K562 (cell line): Measurements from ENCODE around the gene ATXN1. TPM values are rescaled to one million over a fixed set of nuclear protein-coding genes. Genes with fewer than 3 reads are reported as not detected.

Experiments used
- ARHGAP35 ChIP-seq: fragments of 450-650 bp; IDR thresholded peaks from 2 replicates; pipeline ENCODE4 v1.6.1; 2018; ENCODE audit not compliant: partially characterized antibody
- ARID1B ChIP-seq: fragments of 450-650 bp; IDR thresholded peaks from 2 replicates; pipeline ENCODE4 v1.6.1; 2016; ENCODE audit warnings: antibody characterized with exemption, mild to moderate bottlenecking, inconsistent platforms
- BRCA1 ChIP-seq, 2 experiments: fragments of 450-650 bp in 1 of 2; sonication (generic) in 1 of 2; formaldehyde crosslinking in 1 of 2; IDR thresholded peaks; 2 replicates each; pipeline versions ENCODE4 v1.5.0 to v1.6.1; 2017 to 2020; ENCODE audit warnings: mild to moderate bottlenecking in 1 of 2, missing genetic modification reagents in 1 of 2
- CBFA2T3 ChIP-seq: fragments of 450-650 bp; IDR thresholded peaks from 2 replicates; pipeline ENCODE4 v1.6.1; 2017
- CCNT2 ChIP-seq: IDR thresholded peaks from 2 replicates; pipeline ENCODE4 v1.6.1; 2011; ENCODE audit warnings: borderline replicate concordance, low read depth, mild to moderate bottlenecking, moderate library complexity, mixed read lengths, low read length; ENCODE audit not compliant: insufficient read length; ENCODE audit errors: extremely low read depth
- IFI16 ChIP-seq: fragments of 250-450 bp; sonication (Bioruptor Pico); IDR thresholded peaks from 2 replicates; pipeline ENCODE4 v2.1.2; 2022; ENCODE audit warnings: mild to moderate bottlenecking, inconsistent platforms
- LCOR ChIP-seq: sonication (generic); formaldehyde crosslinking; IDR thresholded peaks from 2 replicates; pipeline ENCODE4 v1.8.0; 2022; ENCODE audit warnings: mild to moderate bottlenecking, missing genetic modification reagents
- MED1 ChIP-seq: sonication (generic); formaldehyde crosslinking; IDR thresholded peaks from 2 replicates; pipeline ENCODE4 v1.8.1; 2023; ENCODE audit warnings: missing genetic modification reagents, borderline replicate concordance
- MEF2D ChIP-seq: conservative IDR thresholded peaks from 2 replicates; pipeline ENCODE4 v1.6.1; 2016; ENCODE audit warnings: low read depth, missing genetic modification characterization, missing compliant biosample characterization
- POLR3G ChIP-seq: IDR thresholded peaks from 2 replicates; pipeline ENCODE4 v1.6.1; 2011; ENCODE audit not compliant: insufficient read length, insufficient replicate concordance; ENCODE audit errors: extremely low read depth
- ZBTB17 ChIP-seq: fragments of 450-650 bp; formaldehyde crosslinking; IDR thresholded peaks from 2 replicates; pipeline ENCODE4 v1.4.0; 2020; ENCODE audit warnings: mild to moderate bottlenecking
- ZNF316 ChIP-seq: fragments of 450-650 bp; IDR thresholded peaks from 2 replicates; pipeline ENCODE4 v1.6.1; 2016
- ZNF324 ChIP-seq: fragments of 250-450 bp; sonication (Bioruptor Pico); IDR thresholded peaks from 2 replicates; pipeline ENCODE4 v1.4.0; 2020; ENCODE audit warnings: mild to moderate bottlenecking
- ZNF76 ChIP-seq: fragments of 250-450 bp; sonication (Bioruptor Pico); IDR thresholded peaks from 2 replicates; pipeline ENCODE4 v1.4.0; 2020; ENCODE audit warnings: mild to moderate bottlenecking, moderate library complexity, borderline replicate concordance
- polyA plus RNA-seq, 8 experiments: library from polyadenylated mRNA; depleted of rRNA in 4 of 8; stranded (reverse) in 5 of 8; unstranded in 3 of 8; fragments of >200 nt; fragmentation: Nextera tagmentation in 2 of 8; fragmentation: Illumina TruSeq in 1 of 8; extraction: Ambion mirVana in 2 of 8; extraction: Trizol in 1 of 8; gene quantifications; 2 replicates each; pipeline versions ENCODE4 v1.2.1 to v1.2.3, GENCODE V29; 2011 to 2014; ENCODE audit warnings: inconsistent platforms in 1 of 8, missing spikeins in 1 of 8
- total RNA-seq, 7 experiments: library from RNA; depleted of rRNA in 6 of 7; stranded (reverse); fragments of >200 nt in 6 of 7; fragmentation: Illumina TruSeq in 2 of 7; extraction: Trizol in 2 of 7; gene quantifications; 2 replicates each; pipeline versions ENCODE4 v1.2.1 to v1.2.3, GENCODE V29; 2011 to 2021; ENCODE audit warnings: low replicate concordance in 1 of 7
- TF ChIP-seq, protein P1 (sequence below): fragments of 200-600 bp; sonication (generic); IDR thresholded peaks from one replicate; pipeline ENCODE4 v1.6.1; 2012; ENCODE audit warnings: mild to moderate bottlenecking, low read depth, low read length, inconsistent platforms

The ATXN1 gene
- total and polyA plus RNA-seq, 9 of the 15 experiments (the other 6 are each of a cell fraction or from before 2014, with no cell fraction given): under 0.01 to 1.2 (median 0.58) TPM

DNA sequence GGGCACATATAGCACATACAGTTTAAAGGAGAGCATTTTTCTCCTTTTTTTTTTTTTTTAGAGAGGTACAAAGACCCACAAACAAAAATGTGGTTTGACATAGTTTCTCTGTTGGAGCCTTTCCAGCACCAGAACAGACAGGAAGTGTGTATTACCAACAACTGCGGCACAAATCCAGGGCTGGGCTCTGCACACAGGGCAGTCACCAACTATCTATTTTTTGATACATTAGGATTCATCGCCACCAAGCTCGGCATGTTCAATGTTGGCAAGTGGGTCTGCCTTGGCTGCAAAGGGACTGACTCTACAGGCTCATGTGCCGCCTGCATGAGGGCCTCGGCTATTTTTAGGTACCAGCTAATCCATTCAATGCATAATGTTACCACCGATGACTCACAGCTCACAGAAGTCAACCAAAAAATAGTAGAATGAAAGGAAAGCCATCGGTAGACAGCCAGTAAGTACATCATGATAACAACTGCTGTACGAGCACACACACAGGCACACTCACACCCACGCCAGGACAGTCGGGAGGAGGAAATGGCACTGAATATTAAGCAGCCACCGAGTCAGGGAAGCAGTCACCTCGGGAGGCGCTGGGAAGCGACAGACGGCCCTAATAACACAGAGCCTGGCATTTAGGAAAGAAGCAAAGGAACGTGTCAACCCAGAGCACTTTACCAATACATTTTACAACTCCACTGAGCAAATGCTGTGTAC, 441.3 kb downstream of the ATXN1 start (continued):
- TF ChIP-seq MED1 (CRISPR knock-in tag) (no peak), LCOR (CRISPR knock-in tag) (peak; percentile 94), CBFA2T3 (peak; percentile 72), IFI16 (CRISPR knock-in tag) (no peak), ARID1B (peak; percentile 88), ZNF316 (no peak), ZBTB17 (CRISPR knock-in tag) (no peak), ARHGAP35 (no peak), POLR3G (no peak), CCNT2 (peak; percentile 42), MEF2D (tag) (peak; percentile 99), ZNF324 (CRISPR knock-in tag) (no peak), BRCA1 (IDR thresholded peaks at IDR 0.05) (no peak), BRCA1 (CRISPR knock-in tag; IDR thresholded peaks at IDR 0.05) (no peak), ZNF76 (no peak)
- TF ChIP-seq, protein P1, sequence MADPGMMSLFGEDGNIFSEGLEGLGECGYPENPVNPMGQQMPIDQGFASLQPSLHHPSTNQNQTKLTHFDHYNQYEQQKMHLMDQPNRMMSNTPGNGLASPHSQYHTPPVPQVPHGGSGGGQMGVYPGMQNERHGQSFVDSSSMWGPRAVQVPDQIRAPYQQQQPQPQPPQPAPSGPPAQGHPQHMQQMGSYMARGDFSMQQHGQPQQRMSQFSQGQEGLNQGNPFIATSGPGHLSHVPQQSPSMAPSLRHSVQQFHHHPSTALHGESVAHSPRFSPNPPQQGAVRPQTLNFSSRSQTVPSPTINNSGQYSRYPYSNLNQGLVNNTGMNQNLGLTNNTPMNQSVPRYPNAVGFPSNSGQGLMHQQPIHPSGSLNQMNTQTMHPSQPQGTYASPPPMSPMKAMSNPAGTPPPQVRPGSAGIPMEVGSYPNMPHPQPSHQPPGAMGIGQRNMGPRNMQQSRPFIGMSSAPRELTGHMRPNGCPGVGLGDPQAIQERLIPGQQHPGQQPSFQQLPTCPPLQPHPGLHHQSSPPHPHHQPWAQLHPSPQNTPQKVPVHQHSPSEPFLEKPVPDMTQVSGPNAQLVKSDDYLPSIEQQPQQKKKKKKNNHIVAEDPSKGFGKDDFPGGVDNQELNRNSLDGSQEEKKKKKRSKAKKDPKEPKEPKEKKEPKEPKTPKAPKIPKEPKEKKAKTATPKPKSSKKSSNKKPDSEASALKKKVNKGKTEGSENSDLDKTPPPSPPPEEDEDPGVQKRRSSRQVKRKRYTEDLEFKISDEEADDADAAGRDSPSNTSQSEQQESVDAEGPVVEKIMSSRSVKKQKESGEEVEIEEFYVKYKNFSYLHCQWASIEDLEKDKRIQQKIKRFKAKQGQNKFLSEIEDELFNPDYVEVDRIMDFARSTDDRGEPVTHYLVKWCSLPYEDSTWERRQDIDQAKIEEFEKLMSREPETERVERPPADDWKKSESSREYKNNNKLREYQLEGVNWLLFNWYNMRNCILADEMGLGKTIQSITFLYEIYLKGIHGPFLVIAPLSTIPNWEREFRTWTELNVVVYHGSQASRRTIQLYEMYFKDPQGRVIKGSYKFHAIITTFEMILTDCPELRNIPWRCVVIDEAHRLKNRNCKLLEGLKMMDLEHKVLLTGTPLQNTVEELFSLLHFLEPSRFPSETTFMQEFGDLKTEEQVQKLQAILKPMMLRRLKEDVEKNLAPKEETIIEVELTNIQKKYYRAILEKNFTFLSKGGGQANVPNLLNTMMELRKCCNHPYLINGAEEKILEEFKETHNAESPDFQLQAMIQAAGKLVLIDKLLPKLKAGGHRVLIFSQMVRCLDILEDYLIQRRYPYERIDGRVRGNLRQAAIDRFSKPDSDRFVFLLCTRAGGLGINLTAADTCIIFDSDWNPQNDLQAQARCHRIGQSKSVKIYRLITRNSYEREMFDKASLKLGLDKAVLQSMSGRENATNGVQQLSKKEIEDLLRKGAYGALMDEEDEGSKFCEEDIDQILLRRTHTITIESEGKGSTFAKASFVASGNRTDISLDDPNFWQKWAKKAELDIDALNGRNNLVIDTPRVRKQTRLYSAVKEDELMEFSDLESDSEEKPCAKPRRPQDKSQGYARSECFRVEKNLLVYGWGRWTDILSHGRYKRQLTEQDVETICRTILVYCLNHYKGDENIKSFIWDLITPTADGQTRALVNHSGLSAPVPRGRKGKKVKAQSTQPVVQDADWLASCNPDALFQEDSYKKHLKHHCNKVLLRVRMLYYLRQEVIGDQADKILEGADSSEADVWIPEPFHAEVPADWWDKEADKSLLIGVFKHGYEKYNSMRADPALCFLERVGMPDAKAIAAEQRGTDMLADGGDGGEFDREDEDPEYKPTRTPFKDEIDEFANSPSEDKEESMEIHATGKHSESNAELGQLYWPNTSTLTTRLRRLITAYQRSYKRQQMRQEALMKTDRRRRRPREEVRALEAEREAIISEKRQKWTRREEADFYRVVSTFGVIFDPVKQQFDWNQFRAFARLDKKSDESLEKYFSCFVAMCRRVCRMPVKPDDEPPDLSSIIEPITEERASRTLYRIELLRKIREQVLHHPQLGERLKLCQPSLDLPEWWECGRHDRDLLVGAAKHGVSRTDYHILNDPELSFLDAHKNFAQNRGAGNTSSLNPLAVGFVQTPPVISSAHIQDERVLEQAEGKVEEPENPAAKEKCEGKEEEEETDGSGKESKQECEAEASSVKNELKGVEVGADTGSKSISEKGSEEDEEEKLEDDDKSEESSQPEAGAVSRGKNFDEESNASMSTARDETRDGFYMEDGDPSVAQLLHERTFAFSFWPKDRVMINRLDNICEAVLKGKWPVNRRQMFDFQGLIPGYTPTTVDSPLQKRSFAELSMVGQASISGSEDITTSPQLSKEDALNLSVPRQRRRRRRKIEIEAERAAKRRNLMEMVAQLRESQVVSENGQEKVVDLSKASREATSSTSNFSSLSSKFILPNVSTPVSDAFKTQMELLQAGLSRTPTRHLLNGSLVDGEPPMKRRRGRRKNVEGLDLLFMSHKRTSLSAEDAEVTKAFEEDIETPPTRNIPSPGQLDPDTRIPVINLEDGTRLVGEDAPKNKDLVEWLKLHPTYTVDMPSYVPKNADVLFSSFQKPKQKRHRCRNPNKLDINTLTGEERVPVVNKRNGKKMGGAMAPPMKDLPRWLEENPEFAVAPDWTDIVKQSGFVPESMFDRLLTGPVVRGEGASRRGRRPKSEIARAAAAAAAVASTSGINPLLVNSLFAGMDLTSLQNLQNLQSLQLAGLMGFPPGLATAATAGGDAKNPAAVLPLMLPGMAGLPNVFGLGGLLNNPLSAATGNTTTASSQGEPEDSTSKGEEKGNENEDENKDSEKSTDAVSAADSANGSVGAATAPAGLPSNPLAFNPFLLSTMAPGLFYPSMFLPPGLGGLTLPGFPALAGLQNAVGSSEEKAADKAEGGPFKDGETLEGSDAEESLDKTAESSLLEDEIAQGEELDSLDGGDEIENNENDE: no peak
